Parathyroid adenoma (tissue), 2 donors: Measurements from ENCODE around the gene NSUN6.

Experiments
- H2AFZ ChIP-seq: fragments of 300-600 bp; sonication (generic); one replicate; pipeline ENCODE4 v1.7.0; 2017; ENCODE audit warnings: antibody characterized with exemption, mild to moderate bottlenecking
- H3K27ac ChIP-seq: fragments of 300-600 bp; sonication (generic); one replicate; pipeline ENCODE4 v1.7.0; 2017
- H3K27me3 ChIP-seq: fragments of 300-600 bp; sonication (generic); one replicate; pipeline ENCODE4 v1.7.0; 2017; ENCODE audit warnings: low read length; ENCODE audit not compliant: control insufficient read depth, insufficient read depth
- H3K36me3 ChIP-seq: fragments of 300-600 bp; sonication (generic); one replicate; pipeline ENCODE4 v1.7.0; 2017; ENCODE audit warnings: low read length; ENCODE audit not compliant: control insufficient read depth, insufficient read depth
- H3K4me1 ChIP-seq: fragments of 300-600 bp; sonication (generic); one replicate; pipeline ENCODE4 v1.7.0; 2017; ENCODE audit warnings: control low read depth
- H3K4me2 ChIP-seq: fragments of 300-600 bp; sonication (generic); one replicate; pipeline ENCODE4 v1.7.0; 2017; ENCODE audit warnings: low read length
- H3K4me3 ChIP-seq: fragments of 300-600 bp; sonication (generic); one replicate; pipeline ENCODE4 v1.7.0; 2017; ENCODE audit warnings: low read depth, low read length
- H3K79me2 ChIP-seq: fragments of 300-600 bp; sonication (generic); one replicate; pipeline ENCODE4 v1.7.0; 2017; ENCODE audit warnings: control low read depth
- H3K9ac ChIP-seq: fragments of 300-600 bp; sonication (generic); one replicate; pipeline ENCODE4 v1.7.0; 2017; ENCODE audit warnings: mild to moderate bottlenecking
- H3K9me3 ChIP-seq: fragments of 300-600 bp; sonication (generic); one replicate; pipeline ENCODE4 v1.7.0; 2017; ENCODE audit warnings: low read length; ENCODE audit not compliant: control insufficient read depth
- CTCF ChIP-seq: fragments of 300-600 bp; sonication (generic); IDR thresholded peaks from one replicate; pipeline ENCODE4 v1.7.0; 2017; ENCODE audit warnings: antibody characterized with exemption, mild to moderate bottlenecking
- donor health status: primary hyperparathyroidism.

The NSUN6 gene

GRCh38 chr10:18532881-18533535 is 118.4 kb downstream of the NSUN6 start:
- Histone ChIP-seq H3K36me3 (no peaks in the 10 kb centered on the region), H3K9me3 (no peaks in the 10 kb centered on the region), H3K4me2 (no peak overlapping the region), H3K4me1 (no peaks in the 10 kb centered on the region), H3K4me3 (no peak overlapping the region), H2AFZ (no peak overlapping the region), H3K27me3 (no peaks in the 10 kb centered on the region), H3K27ac (no peak overlapping the region), H3K9ac (no peak overlapping the region), H3K79me2 (no peaks in the 10 kb centered on the region)
- no peak for TF ChIP-seq CTCF

- H3K4me1 ChIP-seq = no peaks in the 10 kb centered on the region
- H3K27me3 ChIP-seq = no peaks in the 10 kb centered on the region
- no peaks in the 10 kb centered on the region for H3K36me3 ChIP-seq
- no peaks in the 10 kb centered on the region for H3K9me3 ChIP-seq
- no peak for TF ChIP-seq CTCF
- H3K4me3 ChIP-seq = no peak overlapping the region
- no peak overlapping the region for H2AFZ ChIP-seq
- H3K79me2 ChIP-seq = no peaks in the 10 kb centered on the region
- H3K4me2 ChIP-seq = no peak overlapping the region
- H3K27ac ChIP-seq = no peak overlapping the region
- H3K9ac ChIP-seq = no peak overlapping the region
These were observed 123.1 kb downstream of the NSUN6 start for GRCh38 chr10:18528292-18528691.

- TF ChIP-seq CTCF = no peak
- Histone ChIP-seq H3K4me2 (no peak overlapping the region), H3K4me3 (no peak overlapping the region), H3K79me2 (no peaks in the 10 kb centered on the region), H3K9ac (no peak overlapping the region), H3K27me3 (no peaks in the 10 kb centered on the region), H3K9me3 (no peaks in the 10 kb centered on the region), H3K27ac (no peak overlapping the region), H2AFZ (no peak overlapping the region), H3K36me3 (no peaks in the 10 kb centered on the region), H3K4me1 (no peaks in the 10 kb centered on the region)
These were observed 123.7 kb downstream of the NSUN6 start for GRCh38 chr10:18527687-18528086.

GRCh38 chr10:18523858-18524257 is 127.5 kb downstream of the NSUN6 start:
- Histone ChIP-seq H3K9ac (no peak overlapping the region), H3K27ac (no peak overlapping the region), H3K79me2 (no peaks in the 10 kb centered on the region), H3K4me3 (no peak overlapping the region), H3K36me3 (no peaks in the 10 kb centered on the region), H3K27me3 (no peaks in the 10 kb centered on the region), H3K4me2 (no peak overlapping the region), H2AFZ (no peak overlapping the region), H3K4me1 (no peaks in the 10 kb centered on the region), H3K9me3 (no peaks in the 10 kb centered on the region)
- TF ChIP-seq CTCF = no peak

- Histone ChIP-seq H3K27me3 (no peaks in the 10 kb centered on the region), H3K9ac (no peak overlapping the region), H3K4me2 (no peak overlapping the region), H3K4me3 (no peak overlapping the region), H3K27ac (no peak overlapping the region), H3K79me2 (no peaks in the 10 kb centered on the region), H2AFZ (no peak overlapping the region), H3K9me3 (no peaks in the 10 kb centered on the region), H3K4me1 (no peaks in the 10 kb centered on the region), H3K36me3 (no peaks in the 10 kb centered on the region)
- TF ChIP-seq CTCF = no peak
These were observed 128.4 kb downstream of the NSUN6 start for GRCh38 chr10:18523025-18523424.
